Heart left ventricle (tissue), 13 donors: ENCODE measurements around the gene EPGN.

Source experiments
- POLR2A ChIP-seq, 2 donors: fragments of 450-650 bp; IDR thresholded peaks; one replicate each; pipeline ENCODE4 v1.6.1; 2017; ENCODE audit warnings: antibody characterized with exemption in 2 of 2, mild to moderate bottlenecking in 2 of 2, moderate library complexity in 2 of 2
- TF ChIP-seq, protein P1 (sequence below), 12 donors: fragments of 200-600 bp; sonication (generic) in 4 of 12; IDR thresholded peaks; one replicate each; pipeline versions ENCODE4 v1.5.0 to v1.8.0; 2018 to 2022; ENCODE audit warnings: antibody characterized with exemption in 12 of 12, mild to moderate bottlenecking in 5 of 12
- donor health status: ischemic (EF 13 %, LVEDD 7.1; RV severe dilation, severe dysfunction).
- donor health status: DM: no; HTN: yes; CAD: no.
- donor health status: DM: no; HTN: no; CAD: no.
- donor health status: ischemic (EF 25% LVEDD 6.9; RV normal size, moderate dysfunction).
- donor health status: ischemic (EF 25% LVEDD 5.7; RV mildly dilated, moderate dysfunction).
- donor health status: ischemic (EF 35%, LVEDD 5.7; RV mildly dilated, moderate dysfunction).
- donor health status: nonischemic (EF 11% LVEDD 7.7; RV severe dilation, severe dysfunction).
- donor health status: DM: yes; HTN: yes; CAD: no.
- donor health status: PGD.
- donor health status: ischemic (EF 29% LVEDD 5.4; RV normal size, mild dysfunction).
- donor health status: nonischemic (EF 23%, LVEDD 6.1; RV moderate dilation, normal function).

GRCh38 chr4:74258963-74259362 is 49.3 kb upstream of the EPGN start:
- TF ChIP-seq POLR2A (IDR thresholded peaks at IDR 0.05) = no peak
- TF ChIP-seq, protein P1, sequence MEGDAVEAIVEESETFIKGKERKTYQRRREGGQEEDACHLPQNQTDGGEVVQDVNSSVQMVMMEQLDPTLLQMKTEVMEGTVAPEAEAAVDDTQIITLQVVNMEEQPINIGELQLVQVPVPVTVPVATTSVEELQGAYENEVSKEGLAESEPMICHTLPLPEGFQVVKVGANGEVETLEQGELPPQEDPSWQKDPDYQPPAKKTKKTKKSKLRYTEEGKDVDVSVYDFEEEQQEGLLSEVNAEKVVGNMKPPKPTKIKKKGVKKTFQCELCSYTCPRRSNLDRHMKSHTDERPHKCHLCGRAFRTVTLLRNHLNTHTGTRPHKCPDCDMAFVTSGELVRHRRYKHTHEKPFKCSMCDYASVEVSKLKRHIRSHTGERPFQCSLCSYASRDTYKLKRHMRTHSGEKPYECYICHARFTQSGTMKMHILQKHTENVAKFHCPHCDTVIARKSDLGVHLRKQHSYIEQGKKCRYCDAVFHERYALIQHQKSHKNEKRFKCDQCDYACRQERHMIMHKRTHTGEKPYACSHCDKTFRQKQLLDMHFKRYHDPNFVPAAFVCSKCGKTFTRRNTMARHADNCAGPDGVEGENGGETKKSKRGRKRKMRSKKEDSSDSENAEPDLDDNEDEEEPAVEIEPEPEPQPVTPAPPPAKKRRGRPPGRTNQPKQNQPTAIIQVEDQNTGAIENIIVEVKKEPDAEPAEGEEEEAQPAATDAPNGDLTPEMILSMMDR (IDR thresholded peaks at IDR 0.05) = no peak
